ENCODE measurements around the gene TXNDC11.

The TXNDC11 gene

GRCh38 chr16:11736903-11737302 is 5.8 kb downstream of the TXNDC11 start:
- no peak for TF ChIP-seq GATA2 (IDR thresholded peaks at IDR 0.05; ENCODE audit: low read depth, low read length)

- TF ChIP-seq GATA2 (IDR thresholded peaks at IDR 0.05; ENCODE audit: low read depth, low read length) = no peak
- TF ChIP-seq GATA3 (IDR thresholded peaks at IDR 0.05; ENCODE audit: low read depth, low read length) = no peak
These were observed 6.9 kb downstream of the TXNDC11 start for GRCh38 chr16:11735787-11736186.

DNA sequence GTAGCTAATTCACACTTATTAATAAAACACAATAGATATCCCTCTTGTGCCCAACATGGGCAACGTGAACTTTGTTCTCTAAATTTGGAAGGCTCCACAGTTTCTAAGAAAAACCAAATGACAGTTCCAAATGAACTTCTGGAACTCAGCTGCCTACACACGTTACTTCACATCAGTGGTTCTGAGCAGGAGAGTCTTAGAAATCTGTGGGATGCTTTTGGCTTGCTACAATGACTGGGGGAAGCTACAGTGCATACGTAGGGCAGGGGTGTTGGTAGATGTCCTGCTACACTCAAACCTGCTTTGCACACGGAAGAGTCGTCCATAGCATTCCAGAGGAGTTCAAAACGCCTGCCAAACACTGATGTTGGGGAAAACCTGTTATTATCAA is 8.0 kb downstream of the TXNDC11 start:
- no peak for TF ChIP-seq GATA2 (IDR thresholded peaks at IDR 0.05; ENCODE audit: low read depth, low read length)
- no peak for TF ChIP-seq GATA3 (IDR thresholded peaks at IDR 0.05; ENCODE audit: low read depth, low read length)

DNA sequence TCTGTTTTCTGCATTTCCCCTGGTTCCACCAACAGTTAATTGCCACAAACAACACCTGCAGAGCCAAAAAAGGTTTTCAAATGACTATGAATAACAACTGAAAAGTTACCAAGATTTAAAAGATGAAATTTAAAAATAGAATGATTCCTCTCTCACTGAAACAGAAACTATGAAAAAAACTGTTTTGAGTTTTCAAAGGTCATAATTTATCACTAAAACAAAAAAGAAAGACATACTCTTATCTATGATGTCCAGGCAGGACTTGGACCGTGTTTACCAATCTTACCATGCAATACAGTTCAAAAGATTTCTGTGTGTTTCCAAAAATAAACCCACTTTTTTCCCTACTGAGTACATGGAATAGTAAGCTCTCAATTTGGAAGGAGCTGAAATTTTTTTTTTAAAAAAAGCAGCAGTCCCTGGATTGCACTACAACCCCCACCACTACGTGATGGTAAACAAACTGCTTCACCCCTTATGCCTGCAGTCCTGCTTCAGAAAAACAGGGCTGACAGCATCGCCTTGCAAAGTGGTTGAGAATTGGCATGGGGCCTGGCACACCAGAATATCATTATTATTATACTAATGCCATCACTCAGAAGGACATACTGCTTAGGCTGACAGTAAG is 8.5 kb downstream of the TXNDC11 start:
- TF ChIP-seq GATA3 (IDR thresholded peaks at IDR 0.05; ENCODE audit: low read depth, low read length) = no peak

- TF ChIP-seq GATA3 (IDR thresholded peaks at IDR 0.05; ENCODE audit: low read depth, low read length) = no peak
- no peak for TF ChIP-seq GATA2 (IDR thresholded peaks at IDR 0.05; ENCODE audit: low read depth, low read length)
These were observed 11.4 kb downstream of the TXNDC11 start for GRCh38 chr16:11731222-11731621.

DNA sequence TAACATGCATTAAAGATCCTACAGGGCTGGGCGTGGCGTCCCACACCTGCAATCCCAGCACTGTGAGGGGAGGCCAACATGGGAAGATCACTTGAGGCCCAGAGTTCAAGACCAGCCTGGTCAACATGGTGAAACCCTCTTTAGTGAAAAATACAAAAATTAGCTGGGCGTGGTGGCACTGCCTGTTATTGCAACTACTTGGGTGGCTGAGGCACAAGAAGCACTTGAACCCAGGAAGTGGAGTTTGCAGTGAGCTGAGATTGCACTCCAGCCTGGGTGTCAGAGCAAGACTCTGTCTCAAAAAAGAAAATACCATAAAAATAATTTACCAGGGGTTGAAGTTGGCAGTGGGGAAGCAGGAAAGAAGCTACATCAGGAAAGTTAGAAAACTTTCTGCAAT is 12.9 kb downstream of the TXNDC11 start:
- TF ChIP-seq GATA2 (IDR thresholded peaks at IDR 0.05; ENCODE audit: low read depth, low read length) = no peak
- no peak for TF ChIP-seq GATA3 (IDR thresholded peaks at IDR 0.05; ENCODE audit: low read depth, low read length)

DNA sequence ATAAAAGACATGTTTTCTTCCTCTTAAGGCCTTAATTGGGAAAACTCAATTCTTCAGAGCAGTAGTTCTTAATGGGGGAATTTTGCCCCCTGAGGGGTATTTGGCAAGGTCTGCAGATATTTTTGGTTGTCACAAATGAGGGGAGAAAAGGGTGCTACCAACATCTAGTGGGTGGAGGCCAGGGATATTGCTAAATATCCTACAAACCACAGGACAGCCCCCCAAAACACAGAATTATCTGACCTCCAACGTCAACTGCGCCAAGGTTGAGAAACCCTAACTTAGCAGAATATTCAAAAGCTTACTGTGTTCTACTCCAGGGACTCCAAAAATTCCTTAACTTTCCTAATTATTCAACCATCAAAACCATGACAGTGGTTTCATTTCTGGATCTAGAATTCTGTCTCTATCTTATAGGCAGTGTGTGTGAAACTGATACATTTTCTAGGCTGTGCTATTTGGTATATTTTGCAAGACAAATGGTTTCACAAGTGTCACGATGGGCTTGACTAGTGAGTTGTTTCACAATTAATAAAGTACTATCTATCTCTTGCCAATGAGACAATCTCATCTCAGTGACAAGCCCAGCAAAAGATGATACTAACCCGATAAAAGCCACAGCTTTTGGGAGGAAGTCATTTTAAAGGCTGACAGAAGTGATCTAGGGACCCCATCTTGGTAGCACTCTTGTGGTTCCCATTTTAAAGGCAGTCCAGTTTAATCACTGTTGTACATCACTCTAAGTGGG is 14.7 kb downstream of the TXNDC11 start:
- TF ChIP-seq GATA3 (IDR thresholded peaks at IDR 0.05; ENCODE audit: low read depth, low read length) = no peak
- no peak for TF ChIP-seq GATA2 (IDR thresholded peaks at IDR 0.05; ENCODE audit: low read depth, low read length)

DNA sequence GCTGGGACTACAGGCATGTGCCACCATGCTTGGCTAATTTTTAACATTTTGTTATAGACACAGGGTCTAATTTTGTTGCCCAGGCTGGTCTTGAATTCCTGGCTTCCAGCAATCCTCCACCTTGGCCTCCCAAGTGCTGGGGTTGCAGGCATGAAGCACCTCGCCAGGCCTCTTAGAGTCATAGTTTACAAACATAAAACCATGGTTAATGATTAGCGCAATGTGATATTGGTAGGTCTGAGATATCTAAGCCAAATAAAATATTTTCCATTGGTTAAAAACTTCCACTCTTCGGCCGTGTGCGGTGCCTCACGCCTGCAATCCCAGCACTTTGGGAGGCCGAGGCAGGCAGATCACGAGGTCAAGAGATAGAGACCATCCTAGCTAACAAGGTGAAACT is 16.6 kb downstream of the TXNDC11 start:
- TF ChIP-seq GATA3 (IDR thresholded peaks at IDR 0.05; ENCODE audit: low read depth, low read length) (no peak), GATA2 (IDR thresholded peaks at IDR 0.05; ENCODE audit: low read depth, low read length) (no peak)

GRCh38 chr16:11725457-11725856 is 17.2 kb downstream of the TXNDC11 start:
- TF ChIP-seq GATA2 (IDR thresholded peaks at IDR 0.05; ENCODE audit: low read depth, low read length) (no peak), GATA3 (IDR thresholded peaks at IDR 0.05; ENCODE audit: low read depth, low read length) (no peak)

- TF ChIP-seq GATA3 (IDR thresholded peaks at IDR 0.05; ENCODE audit: low read depth, low read length) (no peak), GATA2 (IDR thresholded peaks at IDR 0.05; ENCODE audit: low read depth, low read length) (no peak)
These were observed 20.2 kb downstream of the TXNDC11 start for GRCh38 chr16:11722468-11722808.

DNA sequence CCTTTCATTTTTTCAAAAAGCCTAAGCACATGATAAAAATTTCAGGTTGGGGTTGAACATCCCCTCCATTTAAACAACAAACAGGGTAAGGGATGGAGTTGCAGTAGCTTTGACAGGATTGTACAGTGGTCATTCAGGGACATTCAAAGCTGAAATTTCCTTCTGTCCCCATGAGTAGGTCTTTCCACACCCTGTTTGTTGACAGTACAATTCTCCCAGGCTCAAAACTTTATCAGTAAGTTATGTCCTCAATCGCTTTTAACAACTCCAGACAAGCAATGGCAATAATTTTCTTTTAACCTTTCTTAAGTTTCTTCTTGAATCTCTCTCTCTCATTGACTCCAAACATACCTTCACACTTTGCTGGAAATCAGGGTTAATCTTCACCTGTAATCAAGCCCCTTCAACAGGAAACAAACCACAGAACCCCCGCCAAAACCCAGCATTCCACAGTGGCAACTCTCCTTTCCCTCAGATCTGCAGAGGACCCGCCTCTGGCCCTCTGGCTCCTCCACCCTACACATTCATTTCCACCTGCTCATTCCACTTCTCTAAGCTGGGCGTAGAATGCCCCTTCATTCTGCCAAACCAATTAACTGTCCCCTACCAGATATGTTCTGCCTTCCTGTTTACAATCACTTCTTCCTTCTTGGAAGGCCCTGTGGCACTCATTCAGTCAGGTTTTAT is 20.7 kb downstream of the TXNDC11 start:
- TF ChIP-seq GATA2 (IDR thresholded peaks at IDR 0.05; ENCODE audit: low read depth, low read length) (no peak), GATA3 (IDR thresholded peaks at IDR 0.05; ENCODE audit: low read depth, low read length) (no peak)

GRCh38 chr16:11719762-11720161 is 22.9 kb downstream of the TXNDC11 start:
- TF ChIP-seq GATA2 (IDR thresholded peaks at IDR 0.05; ENCODE audit: low read depth, low read length) = no peak
- TF ChIP-seq GATA3 (IDR thresholded peaks at IDR 0.05; ENCODE audit: low read depth, low read length) = no peak

- TF ChIP-seq GATA2 (IDR thresholded peaks at IDR 0.05; ENCODE audit: low read depth, low read length) (no peak), GATA3 (IDR thresholded peaks at IDR 0.05; ENCODE audit: low read depth, low read length) (no peak)
These were observed 23.5 kb downstream of the TXNDC11 start for GRCh38 chr16:11719171-11719570.

DNA sequence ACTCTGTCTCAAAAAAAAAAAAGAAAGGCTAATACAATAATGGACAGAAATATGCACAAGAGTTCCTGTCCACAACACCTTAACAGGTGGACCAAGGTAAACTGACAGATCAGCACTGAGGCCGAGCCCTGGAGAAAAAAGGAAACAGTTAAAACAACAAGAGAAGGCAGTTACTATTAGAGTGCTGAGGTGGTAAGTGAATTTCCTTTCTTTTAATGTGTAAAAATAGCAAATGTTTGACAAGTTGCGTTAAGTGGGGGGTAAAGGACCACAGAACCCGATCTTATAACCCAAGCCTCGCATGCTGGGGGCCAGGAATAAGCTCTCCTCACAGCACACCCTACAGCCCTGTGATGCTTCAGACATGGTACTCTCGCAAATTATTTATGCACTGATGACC is 24.8 kb downstream of the TXNDC11 start:
- no peak for TF ChIP-seq GATA3 (IDR thresholded peaks at IDR 0.05; ENCODE audit: low read depth, low read length)
- TF ChIP-seq GATA2 (IDR thresholded peaks at IDR 0.05; ENCODE audit: low read depth, low read length) = no peak

- no peak for TF ChIP-seq GATA3 (IDR thresholded peaks at IDR 0.05; ENCODE audit: low read depth, low read length)
- no peak for TF ChIP-seq GATA2 (IDR thresholded peaks at IDR 0.05; ENCODE audit: low read depth, low read length)
These were observed 26.3 kb downstream of the TXNDC11 start for GRCh38 chr16:11716336-11716735.

Measured in SH-SY5Y (cell line).